ENCODE data around the gene SSR2.

SSR2 gene

DNA sequence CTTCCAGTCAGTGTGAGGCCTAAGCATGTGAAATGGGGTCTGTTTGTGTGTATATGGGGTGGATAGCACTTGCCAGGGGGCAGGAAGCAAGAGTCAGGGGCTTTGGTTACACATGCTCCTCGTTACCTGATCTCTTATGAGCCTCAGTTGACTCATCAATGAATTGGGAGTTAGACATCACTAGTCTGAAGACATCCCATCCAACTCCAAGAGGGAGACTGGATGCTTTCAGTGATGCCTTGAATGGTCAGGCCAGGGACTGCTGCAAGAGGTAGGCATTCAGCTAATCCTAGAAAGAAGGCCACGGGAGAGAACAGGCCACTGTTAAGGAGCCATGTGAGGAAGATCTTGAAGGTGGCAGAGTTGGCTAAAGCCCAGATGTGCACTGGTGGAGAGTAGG lies 46.5 kb upstream of the SSR2 start:
- Histone ChIP-seq H3K4me3 (ENCODE audit: low read length in 2 of 2) (no peak overlapping the region), H2BK15ac (ENCODE audit: low read length) (no peak overlapping the region)
- WGBS, 2 donors (ENCODE audit: extremely low coverage in 2 of 2, insufficient read length in 2 of 2, insufficient replicate concordance in 1 of 2): no CpG with 5 or more reads among the region's 2 CpGs

DNA sequence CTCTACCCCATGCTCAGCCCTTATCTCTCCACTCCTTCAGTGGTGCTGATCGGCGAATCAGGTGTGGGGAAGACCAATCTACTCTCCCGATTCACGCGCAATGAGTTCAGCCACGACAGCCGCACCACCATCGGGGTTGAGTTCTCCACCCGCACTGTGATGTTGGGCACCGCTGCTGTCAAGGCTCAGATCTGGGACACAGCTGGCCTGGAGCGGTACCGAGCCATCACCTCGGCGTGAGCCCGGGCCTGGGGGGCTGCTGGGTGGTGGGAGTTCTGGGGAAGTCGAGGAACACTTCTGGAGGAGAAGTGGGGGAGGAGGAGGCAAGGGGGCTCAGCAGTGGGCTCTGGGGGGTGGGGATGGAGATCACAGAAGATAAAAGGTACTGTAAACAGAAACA lies 45.1 kb upstream of the SSR2 start:
- H2BK15ac ChIP-seq (ENCODE audit: low read length): no peak overlapping the region
- no peak overlapping the region for H3K4ac ChIP-seq (ENCODE audit: low read length)
- peak overlapping the region; percentile 63 for H3K9ac ChIP-seq (ENCODE audit: low read depth, low read length, poor library complexity)
- no peak overlapping the region for H2BK5ac ChIP-seq (ENCODE audit: low read length)
- H3K18ac ChIP-seq (ENCODE audit: low read length): peak overlapping the region; percentile 86
- H4K8ac ChIP-seq (ENCODE audit: low read depth, low read length): no peak overlapping the region
- H3K79me1 ChIP-seq (ENCODE audit: low read depth, low read length): no peaks in the 10 kb centered on the region
- no CpG with 5 or more reads among the region's 16 CpGs for WGBS, 2 donors (ENCODE audit: extremely low coverage in 2 of 2, insufficient read length in 2 of 2, insufficient replicate concordance in 1 of 2)
- no peak overlapping the region for H4K91ac ChIP-seq (ENCODE audit: low read depth, low read length, poor library complexity)
- DNase-seq (ENCODE audit: low spot score): no peak
- peaks cover 18 to 21% of the 10 kb centered on the region in 2 donors for H3K4me1 ChIP-seq (ENCODE audit: control insufficient read depth in 2 of 2, insufficient read depth in 1 of 2, low read depth in 1 of 2, low read length in 2 of 2)
- no peak overlapping the region for H3K4me2 ChIP-seq (ENCODE audit: insufficient read depth, low read length, poor library complexity, severe bottlenecking)
- H2AK5ac ChIP-seq (ENCODE audit: low read depth, low read length): peak overlapping the region; percentile 95
- H3K27ac ChIP-seq (replicated peaks; ENCODE audit: low read length): no peak overlapping the region
- H3K27me3 ChIP-seq (ENCODE audit: control insufficient read depth in 3 of 3, insufficient read depth in 3 of 3, low read depth in 1 of 3, low read length in 3 of 3): no peaks in the 10 kb centered on the region
- no peak overlapping the region for H2BK120ac ChIP-seq (ENCODE audit: low read depth, low read length)
- H3K4me3 ChIP-seq (ENCODE audit: low read length in 2 of 2): no peak overlapping the region
- peak overlapping the region; percentile 68 for H3K23ac ChIP-seq (ENCODE audit: low read depth, low read length, poor library complexity)
- H3K14ac ChIP-seq (ENCODE audit: low read length): no peak overlapping the region
- no peaks in the 10 kb centered on the region for H3K36me3 ChIP-seq (replicated peaks in 1 of 2; ENCODE audit: control insufficient read depth in 2 of 2, insufficient read depth in 2 of 2, low read length in 2 of 2)
- no peaks in the 10 kb centered on the region for H3K9me3 ChIP-seq (replicated peaks in 1 of 2; ENCODE audit: control insufficient read depth in 2 of 2, insufficient read depth in 1 of 2, low read depth in 1 of 2, low read length in 2 of 2)
- H2AFZ ChIP-seq (ENCODE audit: low read length): peak overlapping the region; percentile 58
- H2BK12ac ChIP-seq (ENCODE audit: low read length): peak overlapping the region; percentile 93

More for the DNA sequence above, 46.5 kb upstream of the SSR2 start:
- no peak overlapping the region for H3K23ac ChIP-seq (ENCODE audit: low read depth, low read length, poor library complexity)
- H3K4me1 ChIP-seq (ENCODE audit: control insufficient read depth in 2 of 2, insufficient read depth in 1 of 2, low read depth in 1 of 2, low read length in 2 of 2): peaks cover 10 to 18% of the 10 kb centered on the region in 2 donors
- H2BK5ac ChIP-seq (ENCODE audit: low read length): no peak overlapping the region
- no peak overlapping the region for H2AK5ac ChIP-seq (ENCODE audit: low read depth, low read length)
- no peak overlapping the region for H2BK12ac ChIP-seq (ENCODE audit: low read length)
- no peak overlapping the region for H3K14ac ChIP-seq (ENCODE audit: low read length)
- no peaks in the 10 kb centered on the region for H3K9me3 ChIP-seq (replicated peaks in 1 of 2; ENCODE audit: control insufficient read depth in 2 of 2, insufficient read depth in 1 of 2, low read depth in 1 of 2, low read length in 2 of 2)
- H3K4ac ChIP-seq (ENCODE audit: low read length): no peak overlapping the region
- H3K79me1 ChIP-seq (ENCODE audit: low read depth, low read length): peaks cover 1% of the 10 kb centered on the region
- H4K8ac ChIP-seq (ENCODE audit: low read depth, low read length): no peak overlapping the region
- no peak overlapping the region for H2AFZ ChIP-seq (ENCODE audit: low read length)
- peaks cover 0 to 7% of the 10 kb centered on the region in 2 donors for H3K36me3 ChIP-seq (replicated peaks in 1 of 2; ENCODE audit: control insufficient read depth in 2 of 2, insufficient read depth in 2 of 2, low read length in 2 of 2)
- H3K18ac ChIP-seq (ENCODE audit: low read length): no peak overlapping the region
- H3K9ac ChIP-seq (ENCODE audit: low read depth, low read length, poor library complexity): no peak overlapping the region
- no peaks in the 10 kb centered on the region for H3K27me3 ChIP-seq (ENCODE audit: control insufficient read depth in 3 of 3, insufficient read depth in 3 of 3, low read depth in 1 of 3, low read length in 3 of 3)
- H3K27ac ChIP-seq (replicated peaks; ENCODE audit: low read length): no peak overlapping the region
- no peak overlapping the region for H2BK120ac ChIP-seq (ENCODE audit: low read depth, low read length)
- no peak overlapping the region for H4K91ac ChIP-seq (ENCODE audit: low read depth, low read length, poor library complexity)
- DNase-seq (ENCODE audit: low spot score): no peak
- no peak overlapping the region for H3K4me2 ChIP-seq (ENCODE audit: insufficient read depth, low read length, poor library complexity, severe bottlenecking)

DNA sequence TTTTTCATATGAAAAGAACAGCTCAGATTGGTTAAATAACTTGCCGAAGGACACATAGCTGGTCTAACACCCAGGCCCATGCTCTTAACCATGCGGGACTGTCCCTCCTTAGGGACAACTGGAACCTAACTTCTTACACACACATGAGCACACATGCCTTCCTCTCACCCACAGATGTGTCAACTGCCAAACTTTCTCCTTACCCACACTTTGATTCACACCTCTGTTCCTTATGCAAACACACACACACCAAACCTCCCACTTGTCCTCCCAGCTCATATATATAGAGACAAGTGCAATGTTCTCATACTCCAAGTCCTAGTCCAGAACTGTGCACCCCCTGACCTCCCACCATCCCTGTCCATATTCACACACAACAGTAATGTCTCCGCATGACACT lies 44.5 kb upstream of the SSR2 start:
- Histone ChIP-seq H4K91ac (ENCODE audit: low read depth, low read length, poor library complexity) (no peak overlapping the region), H2BK5ac (ENCODE audit: low read length) (peak overlapping the region; percentile 59), H3K4me2 (ENCODE audit: insufficient read depth, low read length, poor library complexity, severe bottlenecking) (no peak overlapping the region), H2AK5ac (ENCODE audit: low read depth, low read length) (no peak overlapping the region), H3K9ac (ENCODE audit: low read depth, low read length, poor library complexity) (no peak overlapping the region), H3K9me3 (replicated peaks in 1 of 2; ENCODE audit: control insufficient read depth in 2 of 2, insufficient read depth in 1 of 2, low read depth in 1 of 2, low read length in 2 of 2) (no peaks in the 10 kb centered on the region), H2BK12ac (ENCODE audit: low read length) (no peak overlapping the region), H2BK15ac (ENCODE audit: low read length) (no peak overlapping the region), H3K27ac (replicated peaks; ENCODE audit: low read length) (no peak overlapping the region), H3K23ac (ENCODE audit: low read depth, low read length, poor library complexity) (no peak overlapping the region), H3K4me1 (ENCODE audit: control insufficient read depth in 2 of 2, insufficient read depth in 1 of 2, low read depth in 1 of 2, low read length in 2 of 2) (peaks cover 19% of the 10 kb centered on the region in 2 donors), H2BK120ac (ENCODE audit: low read depth, low read length) (no peak overlapping the region), H3K4me3 (ENCODE audit: low read length in 2 of 2) (no peak overlapping the region), H3K18ac (ENCODE audit: low read length) (no peak overlapping the region), H2AFZ (ENCODE audit: low read length) (no peak overlapping the region), H3K27me3 (ENCODE audit: control insufficient read depth in 3 of 3, insufficient read depth in 3 of 3, low read depth in 1 of 3, low read length in 3 of 3) (no peaks in the 10 kb centered on the region), H4K8ac (ENCODE audit: low read depth, low read length) (no peak overlapping the region), H3K36me3 (replicated peaks in 1 of 2; ENCODE audit: control insufficient read depth in 2 of 2, insufficient read depth in 2 of 2, low read length in 2 of 2) (no peaks in the 10 kb centered on the region), H3K4ac (ENCODE audit: low read length) (no peak overlapping the region), H3K79me1 (ENCODE audit: low read depth, low read length) (no peaks in the 10 kb centered on the region), H3K14ac (ENCODE audit: low read length) (no peak overlapping the region)
- DNase-seq (ENCODE audit: low spot score): no peak
- no CpG with 5 or more reads among the region's 3 CpGs for WGBS, 2 donors (ENCODE audit: extremely low coverage in 2 of 2, insufficient read length in 2 of 2, insufficient replicate concordance in 1 of 2)

DNA sequence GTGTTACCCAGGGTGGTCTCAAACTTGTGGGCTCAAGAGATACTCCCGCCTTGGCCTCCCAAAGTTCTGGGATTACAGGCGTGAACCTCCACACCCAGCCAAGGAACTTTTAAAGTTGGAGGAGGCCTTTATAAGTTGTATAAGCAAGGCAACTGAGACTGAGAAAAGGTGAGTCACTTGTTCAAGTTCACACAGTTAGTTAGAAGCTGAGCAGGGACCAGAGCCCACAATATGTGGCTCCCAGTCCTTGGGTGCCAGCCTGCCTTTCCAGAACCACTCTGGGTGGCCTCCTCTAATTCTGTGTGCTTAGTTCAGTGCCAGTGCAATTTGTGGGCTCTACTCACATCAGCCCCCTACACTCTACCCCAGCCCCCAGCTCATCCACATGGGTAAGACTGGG lies 43.9 kb upstream of the SSR2 start:
- Histone ChIP-seq H2BK15ac (ENCODE audit: low read length) (no peak overlapping the region), H3K4me1 (ENCODE audit: control insufficient read depth in 2 of 2, insufficient read depth in 1 of 2, low read depth in 1 of 2, low read length in 2 of 2) (peaks cover 14 to 19% of the 10 kb centered on the region in 2 donors), H3K4me2 (ENCODE audit: insufficient read depth, low read length, poor library complexity, severe bottlenecking) (no peak overlapping the region), H3K4me3 (ENCODE audit: low read length in 2 of 2) (no peak overlapping the region), H3K36me3 (replicated peaks in 1 of 2; ENCODE audit: control insufficient read depth in 2 of 2, insufficient read depth in 2 of 2, low read length in 2 of 2) (no peaks in the 10 kb centered on the region), H2BK120ac (ENCODE audit: low read depth, low read length) (no peak overlapping the region), H2BK5ac (ENCODE audit: low read length) (peak overlapping the region; percentile 59), H3K27me3 (ENCODE audit: control insufficient read depth in 3 of 3, insufficient read depth in 3 of 3, low read depth in 1 of 3, low read length in 3 of 3) (no peaks in the 10 kb centered on the region), H3K9me3 (replicated peaks in 1 of 2; ENCODE audit: control insufficient read depth in 2 of 2, insufficient read depth in 1 of 2, low read depth in 1 of 2, low read length in 2 of 2) (no peaks in the 10 kb centered on the region), H3K9ac (ENCODE audit: low read depth, low read length, poor library complexity) (no peak overlapping the region), H3K4ac (ENCODE audit: low read length) (no peak overlapping the region), H2AK5ac (ENCODE audit: low read depth, low read length) (peak overlapping the region; percentile 25), H2BK12ac (ENCODE audit: low read length) (no peak overlapping the region), H4K91ac (ENCODE audit: low read depth, low read length, poor library complexity) (no peak overlapping the region), H2AFZ (ENCODE audit: low read length) (no peak overlapping the region), H3K23ac (ENCODE audit: low read depth, low read length, poor library complexity) (no peak overlapping the region), H3K27ac (replicated peaks; ENCODE audit: low read length) (no peak overlapping the region), H3K79me1 (ENCODE audit: low read depth, low read length) (no peaks in the 10 kb centered on the region), H3K18ac (ENCODE audit: low read length) (no peak overlapping the region), H3K14ac (ENCODE audit: low read length) (no peak overlapping the region), H4K8ac (ENCODE audit: low read depth, low read length) (no peak overlapping the region)
- no peak for DNase-seq (ENCODE audit: low spot score)
- WGBS, 2 donors (ENCODE audit: extremely low coverage in 2 of 2, insufficient read length in 2 of 2, insufficient replicate concordance in 1 of 2): no CpG with 5 or more reads among the region's 2 CpGs

Data from neuronal stem cell (in vitro differentiated cells).